Measurements from ENCODE around the gene C3orf22. TPM values are rescaled to one million over a fixed set of nuclear protein-coding genes. Genes with fewer than 3 reads are reported as not detected.

Gene C3orf22
- total RNA-seq, 1 donor from 2014 or later, result not detected

GRCh38 chr3:126518779-126519177 lies 40.0 kb downstream of the C3orf22 start:
- no peak for DNase-seq

GRCh38 chr3:126517986-126518778 lies 40.5 kb downstream of the C3orf22 start:
- no peak for DNase-seq
- no peak for TF ChIP-seq CTCF (IDR thresholded peaks at IDR 0.05; ENCODE audit: borderline replicate concordance)
- no peak overlapping the region for H3K27ac ChIP-seq (replicated peaks)
- H3K27me3 ChIP-seq (ENCODE audit: low read depth), result peaks cover 23% of the 10 kb centered on the region
- intact Hi-C loops (cut with micrococcal nuclease), result no loop called here
- H3K4me3 ChIP-seq, result no peak overlapping the region
- H3K36me3 ChIP-seq, result no peaks in the 10 kb centered on the region
- peaks cover 3% of the 10 kb centered on the region for H3K4me1 ChIP-seq
- no peaks in the 10 kb centered on the region for H3K9me3 ChIP-seq (replicated peaks)

More at GRCh38 chr3:126518779-126519177, 40.0 kb downstream of the C3orf22 start:
- Histone ChIP-seq H3K9me3 (replicated peaks) (no peaks in the 10 kb centered on the region), H3K27me3 (ENCODE audit: low read depth) (peaks cover 27% of the 10 kb centered on the region), H3K4me3 (no peak overlapping the region), H3K4me1 (peaks cover 2% of the 10 kb centered on the region), H3K27ac (replicated peaks) (no peak overlapping the region), H3K36me3 (no peaks in the 10 kb centered on the region)
- TF ChIP-seq CTCF (IDR thresholded peaks at IDR 0.05; ENCODE audit: borderline replicate concordance), result no peak
- intact Hi-C loops (cut with micrococcal nuclease), result no loop called here

- intact Hi-C loops (cut with micrococcal nuclease), result no loop called here
- DNase-seq, result no peak
- no peak within 1 kb of the TSS for H3K4me3 ChIP-seq
Observed at GRCh38 chr3:126517291-126517951, 41.3 kb downstream of the C3orf22 start, which contains the start of gene UROC1. UROC1 (minus strand) TSS chr3:126517773; CDS start chr3:126517719, 54 bp downstream.

GRCh38 chr3:126516936-126517290 lies 41.8 kb downstream of the C3orf22 start:
- H3K4me3 ChIP-seq, result no peak overlapping the region
- no peak for TF ChIP-seq CTCF (IDR thresholded peaks at IDR 0.05; ENCODE audit: borderline replicate concordance)
- H3K27ac ChIP-seq (replicated peaks), result no peak overlapping the region
- H3K4me1 ChIP-seq, result peaks cover 7% of the 10 kb centered on the region
- intact Hi-C loops (cut with micrococcal nuclease), result no loop called here
- H3K27me3 ChIP-seq (ENCODE audit: low read depth), result peaks cover 20% of the 10 kb centered on the region
- no peak for DNase-seq
- H3K9me3 ChIP-seq (replicated peaks), result no peaks in the 10 kb centered on the region
- H3K36me3 ChIP-seq, result no peaks in the 10 kb centered on the region

More at GRCh38 chr3:126517291-126517951, 41.3 kb downstream of the C3orf22 start, which contains the start of gene UROC1:
- H3K27ac ChIP-seq (replicated peaks), result no peak within 1 kb of the TSS
- H3K36me3 ChIP-seq, result no peaks in the 10 kb centered on the region
- H3K27me3 ChIP-seq (ENCODE audit: low read depth), result peaks cover 20% of the 10 kb centered on the region
- H3K9me3 ChIP-seq (replicated peaks), result no peaks in the 10 kb centered on the region
- peaks cover 3% of the 10 kb centered on the region for H3K4me1 ChIP-seq
- no peak for TF ChIP-seq CTCF (IDR thresholded peaks at IDR 0.05; ENCODE audit: borderline replicate concordance)

- Histone ChIP-seq H3K4me1 (peaks cover 9% of the 10 kb centered on the region), H3K27me3 (ENCODE audit: low read depth) (peaks cover 20% of the 10 kb centered on the region), H3K4me3 (no peak overlapping the region), H3K9me3 (replicated peaks) (no peaks in the 10 kb centered on the region), H3K36me3 (no peaks in the 10 kb centered on the region), H3K27ac (replicated peaks) (no peak overlapping the region)
- TF ChIP-seq CTCF (IDR thresholded peaks at IDR 0.05; ENCODE audit: borderline replicate concordance), result no peak
- intact Hi-C loops (cut with micrococcal nuclease), result no loop called here
- DNase-seq, result no peak
Observed at GRCh38 chr3:126516152-126516935, 42.4 kb downstream of the C3orf22 start.
